ENCODE measurements around the gene GPR152.
"Not testable (repeated sequence)": the region's sequence is repeated elsewhere in the genome, so short reads cannot be mapped to it uniquely, and the experiment has no call there.

GPR152 gene

DNA sequence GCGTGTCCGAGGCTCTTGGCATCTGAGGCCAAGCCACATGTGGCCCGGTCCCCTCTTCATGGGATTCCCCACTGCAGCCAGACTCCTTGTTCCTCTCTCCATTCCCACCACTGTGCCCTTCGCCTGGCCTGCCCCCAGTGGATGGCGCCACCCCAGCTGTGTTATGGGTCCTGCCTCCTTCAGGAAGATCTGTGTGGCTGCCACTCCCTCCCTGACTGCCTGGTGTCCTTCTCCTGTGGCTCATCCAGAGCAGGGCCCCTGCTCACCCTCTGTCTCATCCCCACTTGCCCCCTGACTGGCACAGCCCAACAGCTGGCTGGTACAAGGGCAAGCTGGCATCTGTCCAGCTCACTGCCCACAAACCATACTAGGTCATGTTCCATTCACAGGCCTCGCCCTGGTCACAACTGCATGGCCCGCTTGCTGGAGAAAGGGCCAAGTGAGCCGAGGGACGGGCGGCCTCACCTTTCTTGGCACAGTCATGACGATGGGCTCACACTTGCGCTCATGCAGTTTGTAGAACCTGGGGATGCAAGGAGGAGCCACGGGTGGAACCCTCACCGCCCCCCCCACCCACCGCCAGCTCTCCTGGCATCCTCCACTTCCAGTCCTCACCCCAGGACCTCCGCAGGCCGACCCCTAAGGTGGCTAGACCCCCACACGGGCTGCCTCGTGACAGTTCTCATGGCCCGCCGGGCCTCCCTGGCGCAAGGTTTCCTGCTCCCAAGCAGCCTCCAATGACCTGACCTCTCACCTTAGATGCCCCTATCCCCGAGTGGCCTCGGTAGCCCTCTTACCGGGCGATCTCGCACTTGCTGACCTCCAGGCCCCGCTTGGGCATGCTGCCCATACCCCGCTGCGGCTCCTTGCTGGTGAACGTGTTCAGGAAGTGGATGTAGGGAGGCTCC, 13.0 kb downstream of the GPR152 start:
- DNase-seq, result no peak

DNA sequence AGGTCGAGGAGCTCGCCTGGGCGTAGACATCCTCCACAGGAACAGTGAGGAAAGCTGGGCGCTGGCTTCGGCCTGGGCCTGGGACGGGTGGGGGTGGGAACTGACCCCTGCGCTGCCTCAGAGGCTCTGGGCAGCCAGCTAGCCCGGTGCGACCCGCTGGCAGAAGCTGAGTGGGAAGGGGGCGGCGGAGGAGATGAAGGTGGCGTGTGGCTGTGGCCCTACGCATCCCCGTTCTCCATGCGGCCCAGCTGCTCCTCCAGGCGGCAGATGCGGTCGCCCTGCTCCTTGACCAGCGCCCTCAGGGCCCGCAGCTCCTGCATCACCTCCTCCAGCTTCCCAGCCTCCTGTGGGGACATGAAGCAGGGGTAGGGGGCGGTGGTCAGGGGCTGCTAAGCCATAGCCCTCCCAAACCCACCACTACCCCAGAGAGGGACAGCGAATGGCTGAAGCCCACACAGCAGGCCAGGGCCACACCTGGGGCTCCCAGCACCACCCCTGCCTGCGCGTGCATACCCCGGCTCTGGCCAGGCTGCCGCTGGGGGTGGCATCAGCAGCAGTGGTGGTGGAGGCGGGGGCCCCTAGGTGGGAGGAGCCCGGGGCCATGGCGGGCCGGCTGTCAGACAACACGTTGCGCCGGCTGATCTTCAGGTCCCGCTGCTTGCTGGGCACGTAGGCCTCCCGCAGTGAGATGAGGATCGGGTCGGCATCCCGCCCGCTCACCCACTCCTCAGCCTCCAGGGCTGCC, 14.2 kb downstream of the GPR152 start:
- DNase-seq, result no peak

- no peak for DNase-seq
Measured at GRCh38 chr11:67437809-67438157, 14.7 kb downstream of the GPR152 start.

- DNase-seq, result no peak
Measured at GRCh38 chr11:67437082-67437808, 15.3 kb downstream of the GPR152 start, which contains the start of gene PTPRCAP. Gene PTPRCAP (minus strand): TSS chr11:67437682. CDS start chr11:67437619, 63 bp downstream.

- no peak for DNase-seq
Measured at GRCh38 chr11:67436459-67437081, 16.0 kb downstream of the GPR152 start.

GRCh38 chr11:67435727-67436458, 16.6 kb downstream of the GPR152 start:
- DNase-seq, result no peak

DNA sequence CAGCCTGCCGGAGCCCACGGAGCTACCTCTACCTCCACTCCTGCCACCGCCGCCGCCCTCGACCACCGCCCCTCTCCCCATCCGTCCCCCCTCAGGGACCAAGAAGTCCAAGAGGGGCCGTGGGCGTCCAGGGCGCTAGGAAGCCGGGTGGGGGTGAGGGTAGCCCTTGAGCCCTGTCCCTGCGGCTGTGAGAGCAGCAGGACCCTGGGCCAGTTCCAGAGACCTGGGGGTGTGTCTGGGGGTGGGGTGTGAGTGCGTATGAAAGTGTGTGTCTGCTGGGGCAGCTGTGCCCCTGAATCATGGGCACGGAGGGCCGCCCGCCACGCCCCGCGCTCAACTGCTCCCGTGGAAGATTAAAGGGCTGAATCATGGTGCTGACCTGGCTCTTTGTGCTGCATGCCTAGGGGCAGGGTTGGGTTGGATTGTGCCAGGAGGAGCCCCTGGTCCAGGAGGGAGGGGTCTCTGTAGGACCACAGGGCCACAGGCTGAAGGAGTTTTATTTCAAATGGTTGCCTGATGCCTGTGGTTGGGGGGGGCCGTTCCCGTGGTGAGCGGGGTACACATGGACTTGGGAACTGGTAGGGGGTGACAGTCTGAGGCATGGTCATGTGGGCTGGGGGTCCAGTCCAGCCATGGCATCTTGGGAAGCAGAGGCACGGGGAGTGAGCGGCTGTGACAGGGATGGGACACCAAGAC, 17.4 kb downstream of the GPR152 start:
- DNase-seq, result no peak

DNA sequence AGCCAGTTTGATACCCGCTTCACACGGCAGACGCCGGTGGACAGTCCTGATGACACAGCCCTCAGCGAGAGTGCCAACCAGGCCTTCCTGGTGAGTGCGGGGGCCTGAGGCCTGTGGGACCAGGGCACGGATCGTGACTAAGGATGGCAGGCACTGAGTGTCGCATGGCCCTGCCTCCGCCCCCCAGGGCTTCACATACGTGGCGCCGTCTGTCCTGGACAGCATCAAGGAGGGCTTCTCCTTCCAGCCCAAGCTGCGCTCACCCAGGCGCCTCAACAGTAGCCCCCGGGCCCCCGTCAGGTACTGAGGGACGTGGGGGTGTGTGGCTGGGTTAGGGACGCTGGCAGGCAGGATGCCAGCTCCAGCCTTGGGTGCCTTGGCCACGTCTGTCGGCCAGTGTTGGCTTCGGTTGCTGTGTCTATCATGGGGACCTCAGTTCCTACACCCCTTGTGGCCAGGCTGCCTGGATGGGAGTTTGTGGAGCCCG, 18.1 kb downstream of the GPR152 start:
- no peak for DNase-seq

DNA sequence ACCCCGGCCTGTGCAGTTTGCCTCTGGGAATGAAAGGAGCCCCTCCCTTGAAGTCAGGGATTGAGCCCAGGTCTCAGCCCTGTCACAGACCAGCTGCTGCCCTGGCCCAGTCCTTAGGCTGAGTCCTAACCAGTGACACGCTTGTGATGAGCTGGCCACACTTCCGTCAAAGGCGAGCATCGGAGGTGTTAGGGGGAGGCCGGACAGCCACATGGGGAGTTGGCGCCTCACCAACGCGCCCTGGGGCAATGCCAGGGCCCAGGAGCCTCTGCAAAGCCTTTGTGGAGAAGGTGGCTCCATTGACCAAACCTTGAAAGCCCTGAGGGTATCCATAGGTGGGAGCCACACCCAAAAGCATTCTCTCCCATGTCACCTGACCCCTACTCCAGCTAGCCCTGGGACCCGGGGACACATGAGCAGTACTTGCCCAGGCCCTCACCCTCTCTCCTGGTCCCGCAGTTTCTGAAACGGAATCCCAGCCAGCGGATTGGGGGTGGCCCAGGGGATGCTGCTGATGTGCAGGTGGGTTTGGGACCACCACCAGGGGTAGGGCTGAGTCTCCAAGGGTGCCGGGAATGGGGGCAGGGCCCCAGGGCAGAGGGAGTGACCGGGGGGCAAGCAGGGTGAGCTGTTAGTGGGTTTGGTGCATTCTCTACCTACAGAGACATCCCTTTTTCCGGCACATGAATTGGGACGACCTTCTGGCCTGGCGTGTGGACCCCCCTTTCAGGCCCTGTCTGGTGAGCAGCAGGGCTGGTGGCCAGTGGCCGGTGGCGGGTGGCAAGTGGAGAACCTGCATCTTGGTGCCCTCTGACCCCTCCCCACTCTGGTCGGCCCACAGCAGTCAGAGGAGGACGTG, 18.8 kb downstream of the GPR152 start:
- DNase-seq, result no peak

GRCh38 chr11:67432655-67433349, 19.7 kb downstream of the GPR152 start:
- DNase-seq, result no peak

GRCh38 chr11:67431346-67432249, 20.9 kb downstream of the GPR152 start:
- DNase-seq, result no peak

DNA sequence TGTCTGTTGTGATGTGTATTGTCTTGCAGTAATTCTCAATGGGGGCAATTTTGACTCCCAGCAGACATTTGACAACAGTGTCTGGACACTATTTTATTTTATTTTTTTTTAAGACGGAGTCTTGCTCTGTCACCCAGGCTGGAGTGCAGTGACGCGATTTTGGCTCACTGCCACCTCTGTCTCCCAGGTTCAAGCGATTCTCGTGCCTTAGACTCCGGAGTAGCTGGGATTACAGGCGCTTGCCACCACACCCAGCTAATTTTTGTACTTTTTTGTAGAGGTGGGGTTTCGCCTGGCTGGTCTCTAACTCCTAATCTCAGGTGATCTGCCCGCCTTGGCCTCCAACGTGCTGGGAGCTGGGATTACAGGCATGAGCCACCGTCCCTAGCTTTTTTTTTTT, 22.8 kb downstream of the GPR152 start:
- DNase-seq, result no peak

- DNase-seq, result no peak
Measured at GRCh38 chr11:67429038-67429668, 23.4 kb downstream of the GPR152 start.

GRCh38 chr11:67428052-67429001, 24.2 kb downstream of the GPR152 start, which contains the start of gene RPS6KB2:
Gene RPS6KB2 (plus strand): TSS chr11:67428494. CDS start chr11:67428546, 52 bp downstream.
- peak; percentile 97 to 99 for DNase-seq

GRCh38 chr11:67427364-67427859, 25.1 kb downstream of the GPR152 start:
- DNase-seq, result not testable (repeated sequence)

- DNase-seq, result no peak
Measured at GRCh38 chr11:67423891-67424613, 28.5 kb downstream of the GPR152 start.

Measured in NCI-H446 (cell line).